NCI-H460 (cell line): ENCODE results near the gene PLCB4. TPM values are rescaled to one million over a fixed set of nuclear protein-coding genes. Genes with fewer than 3 reads are reported as not detected.

Source experiments
- DNase-seq: peaks from one replicate; pipeline ENCODE4 v3.0.0-alpha.2; 2016; ENCODE audit warnings: low read depth; ENCODE audit errors: extremely low read depth
- total RNA-seq: library from RNA; depleted of rRNA; stranded (reverse); fragments of >200 nt; shearing (Covaris generic); gene quantifications from 2 replicates; pipeline ENCODE4 v1.2.3, GENCODE V29; 2014

Gene PLCB4
- total RNA-seq, 1 experiment from 2014 or later, result 14.8 TPM

DNA sequence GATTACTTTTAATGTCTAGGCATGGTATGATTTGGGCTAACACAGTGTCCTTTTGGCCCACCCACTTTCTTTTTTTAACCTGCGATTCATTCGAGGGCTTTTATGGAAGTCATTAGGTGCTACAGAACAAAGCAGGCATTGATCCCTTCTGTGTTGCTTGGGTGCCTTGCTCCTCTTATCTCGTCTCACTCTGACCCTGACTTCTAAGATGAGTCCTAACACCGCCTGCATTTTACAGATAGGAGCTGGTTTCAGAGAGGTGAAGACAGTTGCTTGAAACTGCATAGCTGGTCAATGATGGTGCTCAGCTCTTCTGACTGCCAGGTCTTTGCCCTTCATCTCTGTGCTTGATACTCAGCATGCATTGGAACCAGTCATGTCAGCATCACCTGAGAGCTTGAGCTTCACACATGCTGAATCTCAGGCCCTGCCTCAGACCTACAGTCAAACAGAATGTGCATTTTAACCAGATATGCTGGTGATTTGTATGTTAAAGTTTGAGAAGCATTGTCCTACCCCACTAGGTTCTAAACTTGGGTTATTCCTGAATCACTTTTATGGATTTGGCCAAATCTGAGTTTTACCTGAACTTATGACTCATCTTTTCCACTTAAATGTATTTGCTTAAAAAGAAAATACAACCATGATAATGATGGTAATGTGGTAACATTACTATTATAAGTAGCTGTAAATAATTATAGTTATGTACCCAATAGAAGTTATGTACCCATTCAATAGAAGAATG lies 142.3 kb downstream of the PLCB4 start:
- no peak for DNase-seq

GRCh38 chr20:9212735-9213134 lies 143.8 kb downstream of the PLCB4 start:
- DNase-seq, result no peak

DNA sequence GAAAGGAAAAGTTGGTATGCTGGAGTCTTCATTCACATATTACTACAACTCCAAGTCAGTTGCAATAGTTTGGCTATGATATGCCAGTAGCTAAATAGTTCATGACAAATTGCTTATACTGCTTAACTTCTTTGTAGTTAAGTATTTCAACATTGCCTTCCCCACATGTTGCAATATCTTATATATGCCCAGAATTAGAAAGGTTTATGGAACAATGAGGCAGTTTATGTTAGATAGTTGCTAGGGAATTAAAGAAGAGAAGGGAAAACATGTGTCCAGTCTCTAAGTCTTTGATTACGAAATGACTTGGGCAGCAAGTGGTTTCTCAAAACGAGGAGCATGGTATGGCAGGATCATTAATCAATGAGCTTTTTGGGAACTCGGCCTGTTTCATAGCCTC lies 145.8 kb downstream of the PLCB4 start:
- DNase-seq, result no peak

- peak; percentile 11 for DNase-seq
Measured at GRCh38 chr20:9215539-9215938, 146.7 kb downstream of the PLCB4 start.

- DNase-seq, result no peak
Measured at GRCh38 chr20:9218531-9218961, 149.7 kb downstream of the PLCB4 start.

DNA sequence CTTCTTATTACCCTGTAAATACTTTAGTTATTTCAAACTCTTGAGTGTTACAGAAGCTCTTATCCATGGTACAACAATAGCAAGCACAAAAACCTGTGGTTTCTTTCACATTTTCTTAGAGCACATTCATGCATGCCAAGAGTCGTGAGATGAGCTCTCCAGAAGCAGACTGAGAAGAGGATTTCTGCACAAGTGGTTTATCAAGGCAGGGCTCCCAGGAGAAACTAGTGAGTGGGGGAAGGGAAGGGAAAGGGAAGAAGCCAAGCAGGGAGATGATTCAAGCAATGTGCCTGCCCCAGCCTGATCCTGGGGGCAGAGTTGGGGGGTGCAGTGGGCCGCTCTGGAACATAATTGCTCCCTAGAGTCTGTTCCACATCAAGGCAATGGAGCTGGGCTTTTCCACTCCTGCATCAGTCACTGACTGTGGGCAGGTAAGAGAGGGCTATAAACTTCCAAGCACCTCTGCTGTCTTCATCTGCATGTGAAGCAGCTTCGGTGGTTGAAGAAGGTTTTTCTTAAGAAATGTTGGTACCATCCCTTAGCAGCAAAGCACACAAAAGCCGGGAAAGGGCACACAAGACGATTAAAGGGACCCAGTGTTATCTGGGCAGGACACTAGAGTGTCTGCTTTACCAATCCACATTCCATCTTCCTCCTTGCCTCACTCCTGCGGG lies 152.1 kb downstream of the PLCB4 start:
- no peak for DNase-seq

GRCh38 chr20:9223296-9223695 lies 154.4 kb downstream of the PLCB4 start:
- no peak for DNase-seq

GRCh38 chr20:9225879-9226278 lies 157.0 kb downstream of the PLCB4 start:
- DNase-seq, result no peak

DNA sequence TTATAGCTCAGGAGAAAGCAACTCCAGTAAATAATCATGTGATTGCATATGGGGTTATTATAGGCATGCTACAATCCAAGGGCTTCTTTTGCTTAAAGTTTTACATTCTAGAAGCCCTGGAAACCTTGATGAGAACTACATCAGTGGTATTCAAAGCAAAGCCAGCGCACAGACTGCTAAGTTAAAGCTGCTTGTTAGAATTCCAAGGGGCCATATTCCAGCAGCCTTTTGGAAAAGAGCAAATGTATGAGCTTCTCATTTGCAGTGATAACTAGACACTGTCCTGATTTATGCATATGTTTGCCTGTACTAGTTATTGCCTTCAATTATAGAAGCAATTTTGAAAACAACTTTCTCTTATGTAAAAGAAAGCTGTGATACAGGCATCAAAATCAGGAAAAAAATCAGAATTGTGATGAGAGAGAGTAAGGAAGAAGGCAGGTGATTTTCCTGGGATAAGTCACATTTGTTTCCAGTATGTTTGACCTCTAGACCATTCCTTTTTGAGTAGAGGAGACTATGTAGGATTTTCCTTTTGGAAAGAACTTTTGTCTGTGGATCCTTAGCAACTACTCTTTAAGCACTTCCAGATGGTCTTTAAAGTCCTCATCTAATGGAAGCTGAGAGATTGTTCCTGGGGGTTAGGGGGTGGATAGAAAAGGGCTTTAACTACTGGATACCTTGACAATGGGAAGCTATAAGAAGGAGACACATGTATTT lies 159.2 kb downstream of the PLCB4 start:
- DNase-seq, result no peak

GRCh38 chr20:9228774-9229450 lies 160.0 kb downstream of the PLCB4 start:
- DNase-seq, result no peak

DNA sequence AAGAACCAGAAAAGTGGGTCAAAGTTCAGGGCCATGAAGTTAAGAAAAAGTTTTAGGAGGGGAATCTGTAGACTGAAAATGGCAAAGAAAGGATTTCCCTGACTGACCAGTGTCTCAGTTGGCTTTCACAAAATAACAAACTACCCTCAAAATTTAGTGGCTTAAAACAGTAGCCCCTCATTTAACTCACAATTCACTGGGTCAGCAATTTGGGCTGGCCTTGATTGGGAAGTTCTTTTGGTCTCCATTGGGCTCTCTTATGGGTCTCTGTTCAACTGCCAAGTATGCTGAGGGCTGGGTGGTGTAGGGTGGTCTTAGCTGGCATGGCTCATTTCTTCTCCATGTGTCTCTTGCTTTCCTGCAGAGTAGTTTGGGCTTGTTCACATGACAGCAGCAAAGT lies 161.5 kb downstream of the PLCB4 start:
- no peak for DNase-seq

GRCh38 chr20:9233804-9234203 lies 164.9 kb downstream of the PLCB4 start:
- no peak for DNase-seq

GRCh38 chr20:9235518-9235917 lies 166.6 kb downstream of the PLCB4 start:
- no peak for DNase-seq

DNA sequence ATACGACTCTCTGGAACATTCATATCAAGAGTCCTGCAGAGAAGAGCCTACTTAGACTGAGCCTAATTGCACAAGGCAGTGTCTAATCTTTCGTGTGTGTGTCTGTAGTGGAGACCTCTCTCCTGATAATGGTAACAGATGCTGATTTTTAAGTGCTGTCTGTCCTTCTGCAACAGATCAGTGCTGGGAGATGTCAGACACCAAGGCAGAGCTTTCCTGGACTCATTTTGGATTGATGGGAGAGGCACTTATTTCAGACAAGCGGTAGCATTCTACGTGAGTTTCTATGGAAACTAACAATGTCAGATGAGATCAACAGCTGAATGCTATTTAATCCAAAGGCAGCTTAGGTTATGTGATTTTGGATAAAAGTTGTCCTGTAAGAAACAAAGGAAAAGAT lies 167.6 kb downstream of the PLCB4 start:
- no peak for DNase-seq

DNA sequence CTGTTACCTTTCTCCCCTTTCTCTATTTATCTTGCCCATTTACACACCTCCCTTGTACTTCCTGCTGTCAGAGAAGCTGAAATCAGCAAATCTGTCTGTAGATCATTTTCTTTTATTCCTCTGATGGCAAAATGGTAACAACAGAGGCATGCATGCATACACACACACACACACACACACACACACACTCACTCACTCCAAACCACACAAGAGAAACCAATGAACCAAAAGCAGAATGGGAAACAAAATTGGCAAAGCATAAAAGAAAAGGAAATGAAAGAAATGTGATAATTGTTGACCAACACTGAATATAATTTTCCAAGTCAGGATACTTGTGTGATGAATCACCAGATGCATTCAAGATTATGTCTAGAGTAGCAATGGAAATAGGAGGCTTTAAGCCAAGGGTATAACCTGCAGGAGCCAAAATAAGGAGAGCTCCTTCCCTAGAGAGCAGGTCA lies 172.4 kb downstream of the PLCB4 start:
- DNase-seq, result no peak

DNA sequence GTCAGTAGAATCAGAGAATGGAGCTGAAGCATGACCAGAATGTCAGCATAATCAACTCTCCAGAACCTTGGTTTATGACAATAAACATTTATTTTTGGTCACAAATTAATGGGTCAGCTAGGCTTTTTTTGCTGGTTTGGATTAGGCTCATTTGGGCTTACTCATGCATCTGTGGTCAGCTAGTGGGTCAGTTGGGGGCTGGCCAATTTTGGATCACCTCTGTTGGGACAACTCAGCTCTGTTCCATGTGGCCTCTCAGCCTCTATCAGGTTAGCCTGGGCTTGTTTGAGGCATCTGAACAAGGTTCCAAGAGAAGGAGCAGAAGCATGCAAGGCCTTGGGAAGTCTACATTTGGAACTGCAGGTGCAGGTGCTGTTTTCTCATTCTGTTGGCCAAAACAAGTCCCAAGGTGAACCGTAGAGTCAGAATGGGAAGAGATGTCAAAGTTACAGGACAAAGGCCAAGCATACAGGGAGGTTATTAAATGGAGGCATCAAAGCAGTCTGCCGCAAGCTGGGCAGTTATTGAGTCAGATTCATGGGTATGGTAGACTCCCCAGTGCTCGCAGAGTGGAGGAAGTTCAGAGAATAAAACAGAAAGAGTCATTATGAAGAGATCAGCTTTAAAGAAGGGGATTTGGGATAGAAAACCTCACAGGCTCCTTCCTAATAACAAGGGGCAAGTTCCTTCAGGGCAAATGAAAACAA lies 173.0 kb downstream of the PLCB4 start:
- DNase-seq, result no peak

- DNase-seq, result no peak
Measured at GRCh38 chr20:9243986-9244385, 175.1 kb downstream of the PLCB4 start.

GRCh38 chr20:9244811-9245210 lies 175.9 kb downstream of the PLCB4 start:
- DNase-seq, result no peak

GRCh38 chr20:9246731-9247130 lies 177.8 kb downstream of the PLCB4 start:
- DNase-seq, result no peak

DNA sequence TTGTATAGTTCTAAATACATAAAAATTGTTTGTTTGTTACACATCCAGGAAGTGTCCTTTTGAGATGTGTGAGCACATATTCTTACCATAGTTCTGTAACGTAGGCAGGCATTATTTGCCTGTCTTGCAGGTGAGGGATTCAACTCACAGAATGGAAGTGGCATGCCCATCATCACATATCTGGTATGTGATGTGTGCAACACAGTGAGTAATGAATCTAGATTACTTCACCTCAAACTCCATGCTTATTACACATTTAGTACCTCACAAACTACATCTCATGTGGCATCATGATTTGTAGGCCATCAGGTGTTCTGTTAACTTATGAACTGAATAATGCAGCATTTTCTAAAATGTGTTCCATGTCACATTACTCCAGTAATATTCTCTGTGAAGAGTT lies 181.6 kb downstream of the PLCB4 start:
- DNase-seq, result no peak
